GM18867 (cell line): ENCODE results near the gene STARD5.

Source experiments
- ATAC-seq: cut with Tn5 transposase; IDR thresholded peaks from one replicate; pipeline ENCODE4 v1.9.1; 2021; ENCODE audit warnings: mild to moderate bottlenecking, moderate library complexity; ENCODE audit not compliant: unreplicated experiment

The STARD5 gene

GRCh38 chr15:81294516-81294880, 29.4 kb downstream of the STARD5 start:
- ATAC-seq = no peak

- peak; percentile 73 for ATAC-seq
Observed at GRCh38 chr15:81293728-81294515, 30.0 kb downstream of the STARD5 start.

GRCh38 chr15:81292523-81293001, 31.4 kb downstream of the STARD5 start:
- peak; percentile 38 for ATAC-seq

- ATAC-seq = no peak
Observed at GRCh38 chr15:81291916-81292522, 31.9 kb downstream of the STARD5 start.

GRCh38 chr15:81289910-81290309, 34.0 kb downstream of the STARD5 start:
- no peak for ATAC-seq

GRCh38 chr15:81288616-81289015, 35.3 kb downstream of the STARD5 start:
- ATAC-seq = no peak

GRCh38 chr15:81288040-81288439, 35.9 kb downstream of the STARD5 start:
- ATAC-seq = no peak

GRCh38 chr15:81286621-81287121, 37.3 kb downstream of the STARD5 start:
- ATAC-seq = peak; percentile 51

GRCh38 chr15:81285461-81285860, 38.5 kb downstream of the STARD5 start:
- no peak for ATAC-seq

GRCh38 chr15:81284256-81285031, 39.5 kb downstream of the STARD5 start:
- ATAC-seq = peak; percentile 61

GRCh38 chr15:81282911-81283310, 41.0 kb downstream of the STARD5 start:
- no peak for ATAC-seq

GRCh38 chr15:81282606-81282895, 41.4 kb downstream of the STARD5 start:
- ATAC-seq = no peak

- ATAC-seq = no peak
Observed at GRCh38 chr15:81281766-81282605, 42.0 kb downstream of the STARD5 start.

- no peak for ATAC-seq
Observed at GRCh38 chr15:81281456-81281735, 42.5 kb downstream of the STARD5 start.

- ATAC-seq = no peak
Observed at GRCh38 chr15:81280696-81281455, 43.1 kb downstream of the STARD5 start.

- no peak for ATAC-seq
Observed at GRCh38 chr15:81279621-81280485, 44.1 kb downstream of the STARD5 start.

GRCh38 chr15:81278306-81279029, 45.5 kb downstream of the STARD5 start:
- ATAC-seq = no peak

GRCh38 chr15:81277851-81278250, 46.1 kb downstream of the STARD5 start:
- no peak for ATAC-seq

- no peak for ATAC-seq
Observed at GRCh38 chr15:81276967-81277366, 47.0 kb downstream of the STARD5 start.
